Endothelial cell of hepatic sinusoid (primary cell): ENCODE results near the gene NCOA7.

ENCODE experiments used
- in situ Hi-C: cut with HindIII; loops from 2 replicates; pipeline ENCODE4 v1.10.0; 2017; ENCODE audit warnings: low sequenced_read_pairs

NCOA7 gene

DNA sequence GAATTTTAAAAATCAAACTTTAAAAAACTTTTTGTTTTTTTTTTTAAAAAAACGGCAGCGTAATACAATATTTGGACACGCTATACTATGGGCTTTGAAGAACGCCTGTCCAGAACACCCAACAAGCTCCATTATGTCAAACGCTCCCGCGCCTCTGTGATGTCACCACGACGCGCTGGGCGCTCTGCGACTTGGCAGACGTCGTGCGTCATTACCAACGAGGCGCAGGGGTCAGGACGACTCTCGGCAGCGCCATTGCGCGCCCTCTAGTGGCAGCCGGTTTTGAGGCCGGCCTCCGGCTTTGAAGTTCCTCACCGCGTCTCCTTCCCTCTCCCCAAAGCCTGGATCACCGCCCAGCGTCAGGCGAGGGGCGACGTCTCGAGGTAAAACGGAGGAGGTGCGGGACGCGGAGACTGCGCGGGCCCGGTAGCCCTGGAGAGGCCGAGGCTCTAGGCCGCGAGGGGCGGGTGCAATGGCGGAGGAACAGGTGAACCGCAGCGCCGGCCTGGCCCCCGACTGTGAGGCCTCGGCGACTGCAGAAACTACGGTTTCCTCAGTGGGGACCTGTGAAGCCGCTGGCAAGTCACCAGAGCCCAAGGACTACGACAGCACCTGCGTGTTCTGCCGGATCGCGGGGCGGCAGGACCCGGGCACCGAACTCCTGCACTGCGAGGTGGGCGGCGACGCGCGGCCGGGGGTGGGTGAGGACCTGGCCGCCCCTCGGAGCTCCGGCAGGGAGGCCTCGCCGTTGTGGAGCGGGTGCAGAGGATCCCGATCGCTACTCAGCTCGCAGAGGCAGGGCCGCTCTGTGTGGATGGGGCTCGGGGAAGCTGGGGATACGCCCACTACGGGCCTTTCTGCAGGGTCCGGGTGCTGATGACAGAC is 166.0 kb downstream of the NCOA7 start, which contains the start of gene HINT3:
TSS of gene HINT3 (plus strand) at position 265 of the 885 bp plus-strand sequence. CDS start at position 473, 208 bp downstream.
- in situ Hi-C loops = loop anchor here (5.0 to 25.0 kb wide), 2 partner anchors 64 to 169 kb away; partner anchors contain the start of gene NCOA7

DNA sequence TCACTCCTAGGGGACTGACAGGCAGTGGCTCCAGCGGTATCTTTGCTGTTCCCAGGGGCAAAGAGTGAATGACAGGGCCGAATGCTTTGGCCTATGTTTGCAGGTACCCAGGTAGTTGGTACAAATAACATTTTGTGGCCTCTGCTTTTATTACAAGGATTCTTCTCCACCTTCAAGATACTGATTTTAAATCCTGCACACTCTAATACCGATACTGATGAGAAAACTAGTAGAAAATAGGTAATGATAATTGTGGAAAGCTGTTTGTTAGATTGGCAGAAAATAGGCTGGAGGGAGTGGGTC is 166.6 kb downstream of the NCOA7 start:
- in situ Hi-C loops = loop anchor here (5.0 to 25.0 kb wide), 2 partner anchors 65 to 170 kb away; partner anchors contain the start of gene NCOA7

DNA sequence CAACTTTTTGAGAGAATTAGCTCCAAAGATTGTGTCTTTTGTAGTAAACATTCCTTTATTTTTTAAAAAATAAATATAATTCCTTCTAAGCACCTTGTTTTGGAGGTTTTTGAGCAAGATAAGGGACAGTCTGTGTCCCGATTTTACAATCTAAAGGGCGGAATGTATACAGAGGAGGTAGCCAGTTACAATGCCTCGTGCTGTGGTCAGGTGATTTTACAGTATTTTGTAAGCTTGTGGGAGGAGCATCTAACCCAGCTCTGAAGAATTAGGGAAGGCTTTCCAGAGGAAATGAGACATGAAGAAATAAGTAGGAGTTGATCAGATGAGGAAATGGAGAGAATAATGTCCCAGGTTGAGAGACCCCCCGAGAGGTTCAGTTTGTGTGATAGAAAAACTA is 167.1 kb downstream of the NCOA7 start:
- in situ Hi-C loops = loop anchor here (5.0 to 25.0 kb wide), 2 partner anchors 66 to 171 kb away; partner anchors contain the start of gene NCOA7

DNA sequence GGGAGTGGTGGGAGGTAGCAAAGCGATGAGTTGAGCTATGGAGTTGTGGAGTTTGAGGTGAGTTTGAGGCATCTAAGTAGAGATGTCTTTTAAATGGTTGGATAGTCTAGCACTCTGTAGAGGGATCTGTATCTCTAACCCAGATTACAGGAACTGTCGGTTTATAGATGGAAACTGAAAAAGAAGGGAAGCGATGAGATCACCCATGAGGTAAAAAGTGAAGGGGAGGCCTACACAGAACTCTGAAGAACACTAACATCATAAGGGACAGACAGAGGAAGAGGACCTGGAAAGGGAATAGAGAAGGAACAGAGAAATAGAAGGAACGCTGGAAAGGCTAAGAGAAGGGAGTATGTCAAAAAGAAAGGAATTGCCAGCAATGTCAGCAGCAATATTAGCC is 168.3 kb downstream of the NCOA7 start:
- in situ Hi-C loops = loop anchor here (5.0 to 25.0 kb wide), 2 partner anchors 67 to 172 kb away; partner anchors contain the start of gene NCOA7

DNA sequence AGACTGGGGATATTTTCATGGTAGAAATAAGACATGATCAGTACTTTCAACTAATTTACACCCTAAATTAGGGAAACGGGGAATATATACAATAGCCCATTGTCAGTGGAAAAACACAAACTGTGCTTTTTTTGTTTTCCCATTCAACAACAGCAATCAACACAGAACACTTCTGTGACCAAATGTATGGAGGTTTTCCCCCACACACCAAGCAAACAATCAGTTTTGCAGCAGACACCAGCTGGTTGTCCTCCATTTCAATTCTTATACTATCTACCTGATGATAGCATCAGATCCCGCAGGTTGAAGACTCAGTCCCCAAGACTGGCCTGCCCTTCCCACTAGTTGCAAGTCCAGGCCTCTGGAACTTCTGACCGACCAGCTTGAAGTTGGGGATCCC is 170.4 kb downstream of the NCOA7 start:
- in situ Hi-C loops = loop anchor here (25.0 kb wide), 1 partner anchor 174 kb away; the partner anchor contains the start of gene NCOA7

DNA sequence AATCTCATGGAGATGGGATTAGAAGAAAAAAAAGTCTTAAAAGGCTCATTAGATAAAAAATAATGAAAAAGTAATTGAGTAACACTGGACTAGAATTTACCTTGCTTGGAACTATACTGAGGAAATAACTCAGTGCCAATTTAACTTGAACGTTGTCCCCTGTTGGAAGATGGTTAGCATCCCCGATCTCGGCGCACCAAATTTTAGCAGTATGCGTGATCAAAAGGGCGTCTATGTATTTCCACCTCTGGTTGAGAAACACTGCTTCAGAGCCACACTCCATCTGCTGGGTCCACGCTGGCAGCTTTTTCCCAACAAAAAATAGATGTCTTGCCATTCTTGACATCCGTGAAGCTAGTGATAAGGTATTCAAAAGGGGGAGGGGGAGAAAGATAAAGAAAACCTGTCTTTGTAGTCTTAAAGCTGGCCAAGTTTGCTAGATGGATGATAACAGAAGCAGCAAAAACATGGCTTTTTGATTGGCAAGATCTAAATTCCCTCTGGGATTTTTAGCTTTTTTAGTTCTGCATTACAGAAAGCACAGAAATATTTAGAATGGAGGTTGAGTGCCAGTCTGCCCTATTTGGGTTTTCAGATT is 172.2 kb downstream of the NCOA7 start:
- in situ Hi-C loops = loop anchor here (25.0 kb wide), 1 partner anchor 176 kb away; the partner anchor contains the start of gene NCOA7

DNA sequence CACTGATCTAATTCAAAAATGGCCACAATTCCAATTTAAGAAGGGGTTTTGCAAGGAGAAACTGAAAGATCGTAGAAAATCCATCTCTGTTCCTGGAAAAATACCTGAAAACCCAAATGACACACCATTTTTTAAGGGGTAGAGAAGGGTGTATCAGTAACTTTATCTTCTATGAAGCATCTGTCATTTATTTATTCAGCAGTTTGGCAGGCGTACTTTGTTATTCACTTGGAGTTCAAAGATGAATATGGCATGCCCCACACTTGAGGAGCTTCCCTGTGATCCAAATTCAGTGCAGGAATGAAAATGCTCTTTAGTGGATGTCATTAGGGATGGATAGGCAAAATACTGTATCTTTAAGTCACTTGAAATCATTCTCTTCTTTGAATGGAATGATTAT is 173.1 kb downstream of the NCOA7 start:
- in situ Hi-C loops = loop anchor here (25.0 kb wide), 1 partner anchor 177 kb away; the partner anchor contains the start of gene NCOA7

DNA sequence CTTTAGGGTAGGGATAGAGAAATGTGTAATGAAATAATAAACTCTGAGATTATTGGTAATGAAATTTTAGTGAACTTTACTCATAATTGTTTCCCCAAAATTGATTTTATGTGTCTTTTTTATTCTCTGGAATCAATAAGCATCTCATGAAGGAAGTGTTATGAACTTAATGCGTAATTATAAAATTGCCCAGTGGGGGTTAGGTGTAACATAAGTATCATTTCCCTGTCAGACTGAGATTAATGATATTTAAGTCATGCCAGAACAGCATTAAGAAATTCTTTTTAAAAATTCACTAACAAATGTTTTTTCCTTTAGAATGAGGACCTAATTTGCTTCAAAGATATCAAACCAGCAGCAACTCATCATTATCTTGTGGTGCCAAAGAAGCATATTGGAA is 175.8 kb downstream of the NCOA7 start:
- in situ Hi-C loops = loop anchor here (25.0 kb wide), 1 partner anchor 179 kb away; the partner anchor contains the start of gene NCOA7

DNA sequence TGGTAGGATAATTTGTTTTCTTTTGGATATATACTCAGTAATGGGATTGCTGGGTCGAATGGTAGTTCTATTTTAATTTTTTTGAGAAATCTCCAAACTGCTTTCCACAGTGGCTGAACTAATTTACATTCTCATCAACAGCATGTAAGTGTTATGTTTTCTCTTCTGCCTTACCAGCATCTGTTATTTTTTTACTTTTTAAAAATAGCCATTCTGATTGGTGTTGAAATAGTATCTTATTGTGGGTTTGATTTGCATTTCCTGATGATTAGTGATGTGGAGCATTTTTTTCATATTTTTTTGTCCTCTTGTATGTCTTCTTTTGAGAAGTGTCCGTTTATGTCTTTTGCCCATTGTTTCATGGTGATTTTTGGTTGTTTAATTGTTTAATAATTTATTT is 177.7 kb downstream of the NCOA7 start:
- in situ Hi-C loops = loop anchor here (25.0 kb wide), 1 partner anchor 181 kb away; the partner anchor contains the start of gene NCOA7

DNA sequence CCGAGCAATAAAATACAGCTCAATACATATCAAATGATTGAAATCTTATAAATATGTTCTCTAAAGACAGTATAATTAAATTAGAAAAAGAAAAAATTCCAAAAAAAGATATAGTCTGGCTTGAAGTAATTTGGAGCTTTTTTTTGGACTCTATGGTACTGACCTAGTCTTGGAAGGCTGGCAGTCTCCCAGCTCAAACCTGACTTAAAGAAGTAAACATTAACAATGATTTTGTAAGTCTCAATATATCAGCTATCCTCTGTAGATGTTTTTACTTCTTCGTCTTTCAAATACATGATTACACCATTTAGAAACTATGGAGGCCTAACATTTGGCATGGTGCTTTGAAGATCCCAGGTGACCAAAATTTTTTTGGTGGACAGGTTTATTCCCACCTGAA is 180.0 kb downstream of the NCOA7 start:
- in situ Hi-C loops = loop anchor here (25.0 kb wide), 1 partner anchor 183 kb away; the partner anchor contains the start of gene NCOA7

DNA sequence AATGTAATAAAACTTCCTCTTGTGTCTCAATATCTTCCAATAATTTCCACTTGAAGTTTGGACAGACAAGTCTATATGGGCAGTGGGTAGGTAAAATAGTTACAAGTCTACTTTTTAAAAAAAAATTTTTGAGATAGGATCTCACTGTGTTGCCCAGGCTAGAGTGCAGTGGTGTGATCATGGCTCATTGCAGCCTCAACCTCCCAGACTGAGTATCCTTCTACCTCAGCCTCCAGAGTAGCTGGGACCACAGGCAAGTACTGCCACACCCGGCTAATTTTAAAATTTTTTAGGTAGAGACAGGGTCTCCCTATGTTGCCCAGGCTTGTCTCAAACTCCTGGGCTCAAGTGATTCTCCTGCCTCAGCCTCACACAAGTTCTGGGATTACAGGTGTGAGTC is 181.7 kb downstream of the NCOA7 start:
- in situ Hi-C loops = loop anchor here (25.0 kb wide), 1 partner anchor 185 kb away; the partner anchor contains the start of gene NCOA7

DNA sequence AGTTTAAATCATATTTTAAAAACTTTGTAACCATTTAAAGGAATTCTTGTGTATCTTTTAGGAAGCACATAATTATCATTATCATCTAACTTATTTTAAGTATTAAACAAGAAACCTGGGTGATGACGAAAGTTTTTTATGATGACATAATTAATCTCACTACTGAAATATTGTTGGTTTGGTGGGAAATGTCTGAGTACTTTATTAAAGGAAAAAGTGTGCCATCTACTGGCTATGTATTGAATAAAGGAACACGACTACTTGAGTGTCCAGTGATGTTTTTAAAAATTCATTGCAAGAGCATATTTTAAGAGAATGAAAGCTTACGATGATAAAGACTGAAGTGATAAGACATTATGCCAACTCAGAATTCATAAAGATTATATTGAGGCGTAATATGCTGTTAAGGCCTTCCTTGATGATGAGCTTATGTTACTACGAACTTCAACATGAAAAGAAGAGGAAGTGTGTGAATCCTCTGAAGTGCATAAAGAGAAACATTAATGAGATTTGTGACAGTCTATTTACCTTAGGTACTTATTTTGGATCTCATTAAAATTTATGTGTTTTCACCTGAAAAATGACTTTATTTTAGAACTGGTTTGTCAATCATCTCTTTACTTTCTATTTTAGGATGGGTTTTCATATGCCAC is 183.6 kb downstream of the NCOA7 start:
- in situ Hi-C loops = loop anchor here (25.0 kb wide), 1 partner anchor 187 kb away; the partner anchor contains the start of gene NCOA7

DNA sequence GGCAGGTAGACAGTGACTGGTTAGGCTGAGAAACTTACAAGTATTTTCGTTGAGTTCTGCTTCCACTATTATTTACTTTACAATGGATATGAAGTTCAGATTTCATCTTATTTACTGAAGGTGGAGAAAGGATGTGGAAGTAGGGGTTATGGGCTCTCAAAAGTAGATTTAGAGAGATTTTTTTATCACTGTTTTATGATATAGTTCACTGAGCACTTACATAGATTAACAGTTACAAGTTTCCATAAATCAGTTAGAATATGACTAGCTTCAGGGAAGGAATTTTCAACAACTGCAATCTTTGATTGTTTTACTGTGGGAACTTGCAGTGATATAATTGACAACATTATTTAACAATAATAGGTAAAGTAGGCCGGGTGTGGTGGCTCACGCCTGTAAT is 188.3 kb downstream of the NCOA7 start:
- in situ Hi-C loops = no loop called here
